NCI-H2227 (cell line): Measurements from ENCODE around the gene LRRK1.
"Not testable (repeated sequence)": the region's sequence is repeated elsewhere in the genome, so short reads cannot be mapped to it uniquely, and the experiment has no call there.

ENCODE experiments used
- DNase-seq: peaks from one replicate; lab custom pipeline; 2025; ENCODE audit not compliant: unreplicated experiment; lab: John Stamatoyannopoulos, UW

LRRK1 gene

GRCh38 chr15:101066501-101067408 is 147.6 kb downstream of the LRRK1 start:
- no peak for DNase-seq

GRCh38 chr15:101067660-101068522 is 148.7 kb downstream of the LRRK1 start:
- DNase-seq, result no peak

GRCh38 chr15:101068523-101068960 is 149.4 kb downstream of the LRRK1 start:
- no peak for DNase-seq

- DNase-seq, result no peak
Observed at GRCh38 chr15:101068961-101069653, 149.9 kb downstream of the LRRK1 start.

GRCh38 chr15:101069654-101069973 is 150.5 kb downstream of the LRRK1 start:
- DNase-seq, result no peak

- DNase-seq, result no peak
Observed at GRCh38 chr15:101070024-101070423, 150.9 kb downstream of the LRRK1 start.

GRCh38 chr15:101070502-101071273 is 151.5 kb downstream of the LRRK1 start:
- DNase-seq, result no peak

GRCh38 chr15:101071651-101072050 is 152.5 kb downstream of the LRRK1 start:
- DNase-seq, result no peak

GRCh38 chr15:101072235-101072634 is 153.1 kb downstream of the LRRK1 start:
- not testable (repeated sequence) for DNase-seq

- not testable (repeated sequence) for DNase-seq
Observed at GRCh38 chr15:101077806-101078668, 158.9 kb downstream of the LRRK1 start.

- no peak for DNase-seq
Observed at GRCh38 chr15:101078669-101079323, 159.6 kb downstream of the LRRK1 start.

- DNase-seq, result no peak
Observed at GRCh38 chr15:101081900-101082299, 162.7 kb downstream of the LRRK1 start.

GRCh38 chr15:101083336-101084045 is 164.3 kb downstream of the LRRK1 start:
- DNase-seq, result no peak

GRCh38 chr15:101084801-101085200 is 165.6 kb downstream of the LRRK1 start:
- DNase-seq, result no peak

GRCh38 chr15:101085311-101085700 is 166.1 kb downstream of the LRRK1 start:
- DNase-seq, result no peak

GRCh38 chr15:101086394-101087171 is 167.4 kb downstream of the LRRK1 start:
- DNase-seq, result no peak

GRCh38 chr15:101087172-101087769 is 168.1 kb downstream of the LRRK1 start:
- DNase-seq, result no peak
